ENCODE measurements around the gene TSPAN1. TPM values are rescaled to one million over a fixed set of nuclear protein-coding genes. Genes with fewer than 3 reads are reported as not detected.

TSPAN1 gene
- total RNA-seq, 1 experiment from 2014 or later, result 26.1 TPM

GRCh38 chr1:46158312-46159281 is 16.3 kb upstream of the TSPAN1 start:
- ATAC-seq (no peak), DNase-seq (ENCODE audit: low read depth, low spot score) (no peak)
- BruUV-seq (replicated peaks), result no TSS peak
- H3K36me3 ChIP-seq (ENCODE audit: control insufficient read depth, insufficient read depth, low read length), result no peaks in the 10 kb centered on the region
- ChIA-PET POLR2A (no interaction called here), CTCF (interaction anchor here (0.7 kb wide), 1 partner anchor 119 kb away, joined by 3 read pairs; no protein-coding TSS in a partner anchor)
- no peaks in the 10 kb centered on the region for H3K4me1 ChIP-seq (ENCODE audit: control insufficient read depth, insufficient read depth, low read length)
- TF ChIP-seq TCF7L2 (IDR thresholded peaks at IDR 0.05; ENCODE audit: low read depth, low read length) (no peak), REST (IDR thresholded peaks at IDR 0.05; ENCODE audit: insufficient read depth in 1 of 2, low read depth in 2 of 2, low read length in 1 of 2) (no peak), CTCF (IDR thresholded peaks at IDR 0.05) (no peak), POLR2AphosphoS5 (IDR thresholded peaks at IDR 0.05; ENCODE audit: low read depth, low read length) (no peak), SIN3A (IDR thresholded peaks at IDR 0.05; ENCODE audit: borderline replicate concordance, insufficient read depth, low read depth, low read length) (no peak)
- no peak overlapping the region for H3K4me3 ChIP-seq (ENCODE audit: low read depth in 2 of 2, low read length in 2 of 2)
- no peaks in the 10 kb centered on the region for H3K27me3 ChIP-seq (ENCODE audit: control insufficient read depth, insufficient read depth, low read length)
- in situ Hi-C loops (cut with HindIII; ENCODE audit: low pct_unique_long_range_greater_than_20kb, low sequenced_read_pairs) (no loop called here), intact Hi-C loops (cut with micrococcal nuclease; ENCODE audit: unreplicated experiment) (no loop called here)
- no peaks in the 10 kb centered on the region for H3K9me3 ChIP-seq (ENCODE audit: control insufficient read depth, insufficient read depth, low read depth, low read length)
- H3K27ac ChIP-seq (ENCODE audit: low read length), result no peak overlapping the region

- ATAC-seq, result no peak
- no peak for DNase-seq (ENCODE audit: low read depth, low spot score)
These were observed 15.4 kb upstream of the TSPAN1 start for GRCh38 chr1:46159516-46159915.

More at GRCh38 chr1:46159516-46159915, 15.4 kb upstream of the TSPAN1 start:
- Histone ChIP-seq H3K36me3 (ENCODE audit: control insufficient read depth, insufficient read depth, low read length) (no peaks in the 10 kb centered on the region), H3K4me1 (ENCODE audit: control insufficient read depth, insufficient read depth, low read length) (no peaks in the 10 kb centered on the region), H3K27ac (ENCODE audit: low read length) (no peak overlapping the region), H3K27me3 (ENCODE audit: control insufficient read depth, insufficient read depth, low read length) (no peaks in the 10 kb centered on the region), H3K4me3 (ENCODE audit: low read depth in 2 of 2, low read length in 2 of 2) (no peak overlapping the region), H3K9me3 (ENCODE audit: control insufficient read depth, insufficient read depth, low read depth, low read length) (no peaks in the 10 kb centered on the region)
- TF ChIP-seq CTCF (IDR thresholded peaks at IDR 0.05), result no peak
- TF ChIP-seq POLR2AphosphoS5 (IDR thresholded peaks at IDR 0.05; ENCODE audit: low read depth, low read length), result no peak
- no peak for TF ChIP-seq SIN3A (IDR thresholded peaks at IDR 0.05; ENCODE audit: borderline replicate concordance, insufficient read depth, low read depth, low read length)
- in situ Hi-C loops (cut with HindIII; ENCODE audit: low pct_unique_long_range_greater_than_20kb, low sequenced_read_pairs), result no loop called here
- ChIA-PET POLR2A (interaction anchor here (0.8 kb wide), 1 partner anchor 21 kb away, joined by 3 read pairs; no protein-coding TSS in a partner anchor), CTCF (interaction anchor here (0.7 kb wide), 1 partner anchor 118 kb away, joined by 3 read pairs; no protein-coding TSS in a partner anchor)
- BruUV-seq (replicated peaks), result no TSS peak
- intact Hi-C loops (cut with micrococcal nuclease; ENCODE audit: unreplicated experiment), result no loop called here
